Upper lobe of left lung (tissue), 4 donors: Measurements from ENCODE around the gene EFCC1.
"Not testable (repeated sequence)": the region's sequence is repeated elsewhere in the genome, so short reads cannot be mapped to it uniquely, and the experiment has no call there.

Experiments used
- CTCF ChIP-seq, 6 experiments: fragments of 450-650 bp in 4 of 6; fragments of 200-600 bp in 2 of 6; sonication (generic) in 2 of 6; IDR thresholded peaks; one replicate each; pipeline ENCODE4 v1.5.1; 2016 to 2019; ENCODE audit warnings: antibody characterized with exemption in 6 of 6
- POLR2A ChIP-seq, 4 donors: fragments of 450-650 bp; IDR thresholded peaks; one replicate each; pipeline ENCODE4 v1.5.1; 2016 to 2017; ENCODE audit warnings: antibody characterized with exemption in 4 of 4, mild to moderate bottlenecking in 2 of 4
- POLR2AphosphoS5 ChIP-seq, 2 donors: sonication (generic); formaldehyde crosslinking; IDR thresholded peaks; one replicate each; pipeline ENCODE4 v1.5.1; 2017; ENCODE audit warnings: antibody characterized with exemption in 2 of 2

- TF ChIP-seq CTCF, POLR2AphosphoS5, POLR2A (IDR thresholded peaks at IDR 0.05): not testable (repeated sequence)
Measured at GRCh38 chr3:129087904-129088303, 86.8 kb downstream of the EFCC1 start.
